ENCODE data around the gene PDCD6IP.
"Not testable (repeated sequence)": the region's sequence is repeated elsewhere in the genome, so short reads cannot be mapped to it uniquely, and the experiment has no call there.

Gene PDCD6IP

GRCh38 chr3:33798418-33799201 is at the start of gene PDCD6IP:
Gene PDCD6IP, plus strand, starts transcription at chr3:33798630. Its CDS starts 99 bp downstream, at chr3:33798729.
- H3K4me1 ChIP-seq (ENCODE audit: control insufficient read depth, insufficient read depth, low read length) = peaks cover 26% of the 10 kb centered on the region
- peak within 1 kb of the TSS; percentile 92 for H3K9ac ChIP-seq (ENCODE audit: low read length)
- H3K4me3 ChIP-seq (ENCODE audit: low read length) = peak within 1 kb of the TSS; percentile 68
- no peaks in the 10 kb centered on the region for H3K27me3 ChIP-seq (ENCODE audit: control insufficient read depth, insufficient read depth, low read length)
- H3K9me3 ChIP-seq (ENCODE audit: control insufficient read depth, low read length) = no peaks in the 10 kb centered on the region
- H3K36me3 ChIP-seq (ENCODE audit: control insufficient read depth, insufficient read depth, low read length) = no peaks in the 10 kb centered on the region

GRCh38 chr3:33749546-33750210 is 48.8 kb upstream of the PDCD6IP start:
- Histone ChIP-seq H3K4me3 (ENCODE audit: low read length) (no peak overlapping the region), H3K4me1 (ENCODE audit: control insufficient read depth, insufficient read depth, low read length) (no peaks in the 10 kb centered on the region), H3K9ac (ENCODE audit: low read length) (no peak overlapping the region), H3K27me3 (ENCODE audit: control insufficient read depth, insufficient read depth, low read length) (no peaks in the 10 kb centered on the region), H3K9me3 (ENCODE audit: control insufficient read depth, low read length) (no peaks in the 10 kb centered on the region), H3K36me3 (ENCODE audit: control insufficient read depth, insufficient read depth, low read length) (no peaks in the 10 kb centered on the region)

GRCh38 chr3:33750211-33750548 is 48.2 kb upstream of the PDCD6IP start:
- Histone ChIP-seq H3K9ac (ENCODE audit: low read length) (no peak overlapping the region), H3K4me1 (ENCODE audit: control insufficient read depth, insufficient read depth, low read length) (no peaks in the 10 kb centered on the region), H3K9me3 (ENCODE audit: control insufficient read depth, low read length) (no peaks in the 10 kb centered on the region), H3K27me3 (ENCODE audit: control insufficient read depth, insufficient read depth, low read length) (no peaks in the 10 kb centered on the region), H3K4me3 (ENCODE audit: low read length) (no peak overlapping the region), H3K36me3 (ENCODE audit: control insufficient read depth, insufficient read depth, low read length) (no peaks in the 10 kb centered on the region)

GRCh38 chr3:33751336-33751735 is 47.1 kb upstream of the PDCD6IP start:
- Histone ChIP-seq H3K9me3 (ENCODE audit: control insufficient read depth, low read length) (no peaks in the 10 kb centered on the region), H3K4me1 (ENCODE audit: control insufficient read depth, insufficient read depth, low read length) (no peaks in the 10 kb centered on the region), H3K9ac (ENCODE audit: low read length) (no peak overlapping the region), H3K27me3 (ENCODE audit: control insufficient read depth, insufficient read depth, low read length) (no peaks in the 10 kb centered on the region), H3K36me3 (ENCODE audit: control insufficient read depth, insufficient read depth, low read length) (no peaks in the 10 kb centered on the region), H3K4me3 (ENCODE audit: low read length) (no peak overlapping the region)

- H3K36me3 ChIP-seq (ENCODE audit: control insufficient read depth, insufficient read depth, low read length); H3K9ac ChIP-seq (ENCODE audit: low read length); H3K9me3 ChIP-seq (ENCODE audit: control insufficient read depth, low read length); H3K27me3 ChIP-seq (ENCODE audit: control insufficient read depth, insufficient read depth, low read length); H3K4me3 ChIP-seq (ENCODE audit: low read length); H3K4me1 ChIP-seq (ENCODE audit: control insufficient read depth, insufficient read depth, low read length): not testable (repeated sequence)
Observed at GRCh38 chr3:33754391-33754790, 44.0 kb upstream of the PDCD6IP start.

- Histone ChIP-seq H3K9ac (ENCODE audit: low read length) (no peak overlapping the region), H3K9me3 (ENCODE audit: control insufficient read depth, low read length) (no peaks in the 10 kb centered on the region), H3K4me3 (ENCODE audit: low read length) (no peak overlapping the region), H3K36me3 (ENCODE audit: control insufficient read depth, insufficient read depth, low read length) (no peaks in the 10 kb centered on the region), H3K27me3 (ENCODE audit: control insufficient read depth, insufficient read depth, low read length) (no peaks in the 10 kb centered on the region), H3K4me1 (ENCODE audit: control insufficient read depth, insufficient read depth, low read length) (no peaks in the 10 kb centered on the region)
Observed at GRCh38 chr3:33758281-33758680, 40.1 kb upstream of the PDCD6IP start.

GRCh38 chr3:33758864-33759263 is 39.6 kb upstream of the PDCD6IP start:
- Histone ChIP-seq H3K4me3 (ENCODE audit: low read length) (no peak overlapping the region), H3K9me3 (ENCODE audit: control insufficient read depth, low read length) (no peaks in the 10 kb centered on the region), H3K9ac (ENCODE audit: low read length) (no peak overlapping the region), H3K27me3 (ENCODE audit: control insufficient read depth, insufficient read depth, low read length) (no peaks in the 10 kb centered on the region), H3K4me1 (ENCODE audit: control insufficient read depth, insufficient read depth, low read length) (no peaks in the 10 kb centered on the region), H3K36me3 (ENCODE audit: control insufficient read depth, insufficient read depth, low read length) (no peaks in the 10 kb centered on the region)

GRCh38 chr3:33768578-33769330 is 29.7 kb upstream of the PDCD6IP start:
- no peaks in the 10 kb centered on the region for H3K36me3 ChIP-seq (ENCODE audit: control insufficient read depth, insufficient read depth, low read length)

GRCh38 chr3:33773637-33774036 is 24.8 kb upstream of the PDCD6IP start:
- Histone ChIP-seq H3K9ac (ENCODE audit: low read length) (no peak overlapping the region), H3K9me3 (ENCODE audit: control insufficient read depth, low read length) (no peaks in the 10 kb centered on the region), H3K4me3 (ENCODE audit: low read length) (no peak overlapping the region), H3K36me3 (ENCODE audit: control insufficient read depth, insufficient read depth, low read length) (no peaks in the 10 kb centered on the region), H3K4me1 (ENCODE audit: control insufficient read depth, insufficient read depth, low read length) (no peaks in the 10 kb centered on the region), H3K27me3 (ENCODE audit: control insufficient read depth, insufficient read depth, low read length) (no peaks in the 10 kb centered on the region)

More at GRCh38 chr3:33768578-33769330, 29.7 kb upstream of the PDCD6IP start:
- Histone ChIP-seq H3K4me3 (ENCODE audit: low read length) (no peak overlapping the region), H3K9ac (ENCODE audit: low read length) (no peak overlapping the region), H3K9me3 (ENCODE audit: control insufficient read depth, low read length) (no peaks in the 10 kb centered on the region), H3K27me3 (ENCODE audit: control insufficient read depth, insufficient read depth, low read length) (no peaks in the 10 kb centered on the region), H3K4me1 (ENCODE audit: control insufficient read depth, insufficient read depth, low read length) (no peaks in the 10 kb centered on the region)

GRCh38 chr3:33775363-33775762 is 23.1 kb upstream of the PDCD6IP start:
- Histone ChIP-seq H3K36me3 (ENCODE audit: control insufficient read depth, insufficient read depth, low read length) (no peaks in the 10 kb centered on the region), H3K4me1 (ENCODE audit: control insufficient read depth, insufficient read depth, low read length) (no peaks in the 10 kb centered on the region), H3K4me3 (ENCODE audit: low read length) (no peak overlapping the region), H3K27me3 (ENCODE audit: control insufficient read depth, insufficient read depth, low read length) (no peaks in the 10 kb centered on the region), H3K9me3 (ENCODE audit: control insufficient read depth, low read length) (no peaks in the 10 kb centered on the region), H3K9ac (ENCODE audit: low read length) (no peak overlapping the region)

- no peaks in the 10 kb centered on the region for H3K9me3 ChIP-seq (ENCODE audit: control insufficient read depth, low read length)
- no peaks in the 10 kb centered on the region for H3K36me3 ChIP-seq (ENCODE audit: control insufficient read depth, insufficient read depth, low read length)
- H3K4me3 ChIP-seq (ENCODE audit: low read length) = no peak overlapping the region
- H3K4me1 ChIP-seq (ENCODE audit: control insufficient read depth, insufficient read depth, low read length) = no peaks in the 10 kb centered on the region
- H3K9ac ChIP-seq (ENCODE audit: low read length) = no peak overlapping the region
- H3K27me3 ChIP-seq (ENCODE audit: control insufficient read depth, insufficient read depth, low read length) = no peaks in the 10 kb centered on the region
Observed at GRCh38 chr3:33777996-33778395, 20.4 kb upstream of the PDCD6IP start.

- Histone ChIP-seq H3K27me3 (ENCODE audit: control insufficient read depth, insufficient read depth, low read length) (no peaks in the 10 kb centered on the region), H3K4me3 (ENCODE audit: low read length) (no peak overlapping the region), H3K4me1 (ENCODE audit: control insufficient read depth, insufficient read depth, low read length) (no peaks in the 10 kb centered on the region), H3K9ac (ENCODE audit: low read length) (no peak overlapping the region), H3K9me3 (ENCODE audit: control insufficient read depth, low read length) (no peaks in the 10 kb centered on the region), H3K36me3 (ENCODE audit: control insufficient read depth, insufficient read depth, low read length) (no peaks in the 10 kb centered on the region)
Observed at GRCh38 chr3:33779751-33780150, 18.7 kb upstream of the PDCD6IP start.

Measured in mucosa of stomach (tissue), 1 donor.